ENCODE results near the gene INTS15. TPM values are rescaled to one million over a fixed set of nuclear protein-coding genes. Genes with fewer than 3 reads are reported as not detected.

Gene INTS15
- polyA plus RNA-seq, 1 of the 3 experiments (the other 2 are of a cell fraction) = 39.1 TPM

GRCh38 chr7:6636741-6637543, 47.1 kb downstream of the INTS15 start, which contains the start of gene ZNF316:
Gene ZNF316, plus strand, starts transcription at chr7:6637318. Its CDS starts 5,092 bp downstream, at chr7:6642410.
- DNase-seq = peak; percentile 99
- Histone ChIP-seq H3K4me3 (ENCODE audit: low read depth in 2 of 2, low read length in 1 of 2) (peak within 1 kb of the TSS; percentile 68 to 93), H2AFZ (ENCODE audit: low read depth) (peak within 1 kb of the TSS; percentile 84), H3K4me2 (peak within 1 kb of the TSS; percentile 100), H3K27ac (ENCODE audit: low read depth in 2 of 2, low read length in 1 of 2) (peak within 1 kb of the TSS in 1 of 2 experiments; percentile 67; a peak in 2 of 4 replicates), H4K20me1 (ENCODE audit: insufficient read depth) (peaks cover 13% of the 10 kb centered on the region; the same call in 1 of the 2 replicates), H3K9ac (peak within 1 kb of the TSS; percentile 90), H3K36me3 (replicated peaks in 1 of 2; ENCODE audit: control insufficient read depth in 1 of 2, insufficient read depth in 2 of 2, low read length in 1 of 2) (peaks cover 21 to 27% of the 10 kb centered on the region in 2 experiments), H3K9me2 (no peaks in the 10 kb centered on the region), H3K79me2 (ENCODE audit: insufficient read depth) (peaks cover 54% of the 10 kb centered on the region), H3K9me3 (no peaks in the 10 kb centered on the region), H3K27me3 (ENCODE audit: insufficient read depth) (no peaks in the 10 kb centered on the region), H3K4me1 (ENCODE audit: control insufficient read depth in 1 of 2, insufficient read depth in 2 of 2, low read depth in 1 of 2, low read length in 1 of 2) (peaks cover 5 to 15% of the 10 kb centered on the region in 2 experiments; a peak in 2 of 4 replicates), H3F3A (replicated peaks; ENCODE audit: insufficient read depth) (no peaks in the 10 kb centered on the region)
- 3% methylated on average over 32 of the region's 104 CpGs for WGBS (ENCODE audit: low lambda C conversion rate)
- ChIA-PET CTCF (interaction anchor here (0.6 to 3.0 kb wide), 6 partner anchors 13 to 59 kb away, joined by 3 to 11 read pairs (median 3); partner anchors contain the start of gene INTS15), POLR2A (interaction anchor here (0.7 to 1.6 kb wide), 7 partner anchors 9 to 142 kb away, joined by 3 to 9 read pairs (median 4); partner anchors contain the start of genes INTS15 and ZNF853)
- TF ChIP-seq EP300 (IDR thresholded peaks at IDR 0.05; ENCODE audit: borderline replicate concordance in 1 of 2, low read depth in 1 of 2, low read length in 1 of 2) (no peak), MAX (IDR thresholded peaks at IDR 0.05; ENCODE audit: low read depth) (peak; percentile 78; the same call in 1 of the 2 replicates), CHD2 (IDR thresholded peaks at IDR 0.05; ENCODE audit: low read length, partially characterized antibody) (peak; percentile 13), USF1 (IDR thresholded peaks at IDR 0.05; ENCODE audit: borderline replicate concordance, low read depth) (peak; percentile 91), EZH2phosphoT487 (IDR thresholded peaks at IDR 0.05; ENCODE audit: borderline replicate concordance, low read depth) (no peak), POLR2AphosphoS5 (IDR thresholded peaks at IDR 0.05; ENCODE audit: low read depth, low read length) (peak; percentile 62), GABPA (IDR thresholded peaks at IDR 0.05; ENCODE audit: low read depth) (peak; percentile 85), NRF1 (IDR thresholded peaks at IDR 0.05; ENCODE audit: low read depth, low read length) (0 out of 2 replicates have a peak, but pooled peaks have one; percentile 7), CTCF (IDR thresholded peaks at IDR 0.05) (no peak), MXI1 (IDR thresholded peaks at IDR 0.05; ENCODE audit: low read depth, low read length) (no peak), TAF1 (IDR thresholded peaks at IDR 0.05; ENCODE audit: borderline replicate concordance, low read depth, low read length) (peak; percentile 75), ELF1 (IDR thresholded peaks at IDR 0.05) (0 out of 2 replicates have a peak, but pooled peaks have one; percentile 49), PBX3 (IDR thresholded peaks at IDR 0.05) (peak; percentile 36; the same call in 1 of the 2 replicates)
